Measurements from ENCODE around the gene TACC2.
"Not testable (repeated sequence)": the region's sequence is repeated elsewhere in the genome, so short reads cannot be mapped to it uniquely, and the experiment has no call there.

Gene TACC2

DNA sequence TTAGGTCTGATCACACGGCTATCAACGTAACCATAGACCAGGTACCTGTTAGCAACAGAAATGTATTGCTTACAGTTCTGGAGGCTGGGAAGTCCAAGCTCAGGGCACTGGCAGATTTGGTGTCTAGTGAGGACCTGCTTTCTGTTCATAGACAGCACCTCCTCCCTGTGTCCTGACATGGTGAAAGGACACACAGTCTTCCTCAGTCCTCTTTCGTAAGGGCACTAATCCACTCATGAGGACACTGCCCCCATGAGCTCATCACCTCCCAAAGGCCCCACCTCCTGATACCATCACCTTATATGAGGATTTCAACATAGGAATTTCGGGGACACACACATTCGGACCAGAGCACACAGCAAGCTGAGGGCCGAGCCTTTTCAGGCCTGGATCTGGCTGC lies 210.7 kb downstream of the TACC2 start:
- no peak for DNase-seq

GRCh38 chr10:122201401-122201800 lies 212.4 kb downstream of the TACC2 start:
- no peak for DNase-seq

GRCh38 chr10:122203180-122203579 lies 214.2 kb downstream of the TACC2 start:
- DNase-seq: not testable (repeated sequence)

GRCh38 chr10:122204691-122205489 lies 215.9 kb downstream of the TACC2 start:
- no peak for DNase-seq

DNA sequence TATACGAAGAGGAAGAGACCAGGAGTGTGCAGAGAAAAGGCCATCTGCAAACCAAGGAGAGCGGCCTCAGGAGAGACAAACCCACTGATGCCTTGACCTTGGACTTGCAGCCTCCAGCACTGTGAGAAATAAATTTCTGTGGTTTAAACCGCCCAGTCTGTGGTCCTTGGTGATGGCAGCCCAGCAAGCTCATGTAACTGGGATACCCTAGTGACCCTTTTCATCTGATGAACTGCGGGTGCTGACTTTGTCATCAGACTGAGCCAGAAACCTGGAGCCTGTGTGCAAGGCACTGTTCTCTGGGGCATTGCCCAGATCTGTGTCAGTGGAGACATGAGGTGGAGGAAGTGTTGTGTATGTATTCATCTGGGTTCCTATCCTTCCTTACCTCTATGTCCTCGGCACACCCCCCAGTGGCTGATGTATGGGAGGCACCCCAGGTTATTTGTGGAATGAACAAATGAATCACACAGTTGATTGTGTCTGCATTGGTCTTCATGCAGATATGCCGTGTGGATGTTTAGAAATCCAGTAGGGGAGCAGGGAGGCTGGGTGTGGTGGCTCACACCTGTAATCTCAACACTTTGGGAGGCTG lies 217.6 kb downstream of the TACC2 start:
- DNase-seq: no peak

GRCh38 chr10:122207163-122207562 lies 218.2 kb downstream of the TACC2 start:
- no peak for DNase-seq

DNA sequence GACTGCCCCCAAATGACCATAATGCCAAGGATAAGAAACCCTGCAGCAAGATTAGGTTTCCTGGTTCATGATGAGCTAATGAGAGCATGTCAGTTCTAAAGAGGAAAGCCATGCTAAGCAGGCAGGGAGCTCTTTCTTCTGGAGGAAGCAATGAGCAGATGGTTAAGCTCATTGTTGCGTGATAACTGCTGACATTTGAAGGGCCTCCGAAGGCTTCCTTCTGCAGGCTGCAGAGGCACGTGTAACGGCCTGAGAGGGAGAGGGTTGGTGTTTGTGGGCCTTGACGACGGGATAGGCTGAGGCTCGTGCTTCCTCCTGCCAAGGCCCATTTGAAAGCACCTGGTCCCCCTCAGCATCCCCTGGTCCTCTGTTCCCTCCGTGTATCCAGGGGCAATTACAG lies 218.6 kb downstream of the TACC2 start:
- DNase-seq: peak; percentile 63

GRCh38 chr10:122208571-122209430 lies 219.8 kb downstream of the TACC2 start:
- no peak for DNase-seq

DNA sequence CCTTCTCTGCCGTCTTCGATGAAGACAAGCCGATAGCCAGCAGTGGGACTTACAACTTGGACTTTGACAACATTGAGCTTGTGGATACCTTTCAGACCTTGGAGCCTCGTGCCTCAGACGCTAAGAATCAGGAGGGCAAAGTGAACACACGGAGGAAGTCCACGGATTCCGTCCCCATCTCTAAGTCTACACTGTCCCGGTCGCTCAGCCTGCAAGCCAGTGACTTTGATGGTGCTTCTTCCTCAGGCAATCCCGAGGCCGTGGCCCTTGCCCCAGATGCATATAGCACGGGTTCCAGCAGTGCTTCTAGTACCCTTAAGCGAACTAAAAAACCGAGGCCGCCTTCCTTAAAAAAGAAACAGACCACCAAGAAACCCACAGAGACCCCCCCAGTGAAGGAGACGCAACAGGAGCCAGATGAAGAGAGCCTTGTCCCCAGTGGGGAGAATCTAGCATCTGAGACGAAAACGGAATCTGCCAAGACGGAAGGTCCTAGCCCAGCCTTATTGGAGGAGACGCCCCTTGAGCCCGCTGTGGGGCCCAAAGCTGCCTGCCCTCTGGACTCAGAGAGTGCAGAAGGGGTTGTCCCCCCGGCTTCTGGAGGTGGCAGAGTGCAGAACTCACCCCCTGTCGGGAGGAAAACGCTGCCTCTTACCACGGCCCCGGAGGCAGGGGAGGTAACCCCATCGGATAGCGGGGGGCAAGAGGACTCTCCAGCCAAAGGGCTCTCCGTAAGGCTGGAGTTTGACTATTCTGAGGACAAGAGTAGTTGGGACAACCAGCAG lies 221.7 kb downstream of the TACC2 start:
- DNase-seq: no peak

DNA sequence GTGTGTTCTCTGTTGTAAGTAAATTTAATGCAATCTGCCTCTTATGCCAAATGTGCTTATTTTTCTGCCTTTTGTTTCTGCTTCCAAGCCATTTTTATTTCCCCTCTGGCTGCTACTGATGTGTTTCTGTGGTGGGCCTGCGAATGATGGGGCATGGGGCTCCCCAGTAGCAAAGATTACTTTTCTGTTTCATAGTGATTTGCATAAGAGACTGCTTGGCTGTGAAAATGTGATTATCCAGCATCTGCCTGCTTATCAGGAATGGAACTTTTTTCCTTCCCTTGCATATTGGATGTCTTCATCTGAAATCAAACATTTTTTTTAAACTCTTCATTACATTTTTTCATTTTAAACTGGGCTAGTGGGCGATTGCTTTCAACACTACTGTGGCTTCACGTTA lies 224.4 kb downstream of the TACC2 start:
- no peak for DNase-seq

DNA sequence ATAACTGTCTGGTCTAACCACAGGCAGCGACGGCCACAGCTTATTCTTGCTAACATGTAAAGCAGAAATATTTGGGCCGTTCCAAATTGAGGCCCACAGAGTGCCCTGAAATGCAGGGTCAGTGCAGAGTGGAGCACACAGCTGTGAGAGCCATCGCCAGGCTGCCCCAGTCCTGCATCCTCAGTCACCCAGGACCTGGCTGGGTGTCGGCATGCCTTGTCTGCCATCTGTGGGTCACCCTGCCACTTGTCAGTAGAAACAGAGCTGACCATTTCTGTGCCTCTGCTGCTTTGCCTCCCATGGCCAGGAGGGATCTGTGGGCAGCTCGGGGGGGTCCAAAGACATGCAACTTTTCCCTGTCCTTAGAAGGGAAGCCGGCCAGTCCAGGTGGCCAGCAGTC lies 224.8 kb downstream of the TACC2 start:
- DNase-seq: no peak

DNA sequence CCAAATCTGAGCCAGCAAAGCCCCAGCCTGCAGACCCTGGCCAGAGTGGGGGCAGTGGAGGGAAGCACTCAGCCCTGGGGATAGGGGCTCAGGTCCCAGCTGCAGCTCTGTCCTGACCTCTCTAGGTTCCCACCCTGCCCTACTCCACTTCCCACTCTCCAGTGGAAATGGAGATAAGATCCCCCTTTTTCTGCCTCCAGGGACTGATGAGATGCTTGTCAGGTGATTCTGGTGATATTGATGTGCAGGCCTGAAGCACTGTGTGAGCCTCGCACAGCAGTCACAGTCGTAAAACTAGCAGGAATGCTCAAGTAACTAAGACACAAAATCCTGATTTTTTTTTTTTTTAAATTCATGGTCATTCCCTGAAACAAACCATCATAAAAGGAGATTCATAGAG lies 227.1 kb downstream of the TACC2 start:
- no peak for DNase-seq

DNA sequence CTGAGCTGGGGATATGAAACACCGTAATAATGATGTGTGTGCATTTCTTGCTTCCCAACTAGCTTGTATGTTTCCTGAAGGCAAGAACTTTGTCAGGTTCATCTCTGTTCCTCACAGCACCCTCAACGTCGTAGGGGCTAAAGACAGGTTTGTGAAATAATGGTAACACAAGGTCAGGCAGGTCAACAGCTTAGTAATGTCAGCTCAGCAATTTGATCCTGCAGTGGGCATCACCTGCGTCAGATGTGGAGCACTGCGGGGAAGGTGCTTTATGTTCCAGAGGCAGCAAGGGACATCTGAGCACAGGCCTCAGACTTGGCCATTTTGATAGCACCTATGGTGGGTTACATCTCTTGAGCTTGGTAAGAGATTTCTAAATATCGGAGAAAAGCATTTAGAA lies 230.4 kb downstream of the TACC2 start:
- DNase-seq: no peak

- no peak for DNase-seq
Measured at GRCh38 chr10:122220736-122221135, 231.8 kb downstream of the TACC2 start.

GRCh38 chr10:122221958-122222357 lies 233.0 kb downstream of the TACC2 start:
- no peak for DNase-seq

DNA sequence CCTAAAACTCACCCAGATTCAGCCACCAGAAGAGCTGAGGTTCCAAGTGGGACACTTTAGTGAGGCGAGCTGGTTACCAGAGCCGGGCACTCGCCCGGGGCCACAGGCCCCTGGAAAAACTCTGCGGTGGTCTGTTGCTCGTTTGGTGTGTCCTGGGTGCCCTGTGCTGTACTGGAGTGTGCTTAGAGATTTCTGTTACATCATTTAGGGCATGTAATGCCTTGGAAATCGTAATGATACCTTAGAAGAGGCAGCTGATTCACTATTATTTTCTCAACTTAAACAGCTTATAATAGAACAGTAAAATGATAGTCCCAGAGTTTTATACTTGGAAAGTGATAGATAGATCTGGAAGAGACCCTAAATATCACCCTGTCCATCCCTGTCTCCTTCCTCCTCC lies 233.7 kb downstream of the TACC2 start:
- DNase-seq: no peak

GRCh38 chr10:122224159-122224558 lies 235.2 kb downstream of the TACC2 start:
- no peak for DNase-seq

DNA sequence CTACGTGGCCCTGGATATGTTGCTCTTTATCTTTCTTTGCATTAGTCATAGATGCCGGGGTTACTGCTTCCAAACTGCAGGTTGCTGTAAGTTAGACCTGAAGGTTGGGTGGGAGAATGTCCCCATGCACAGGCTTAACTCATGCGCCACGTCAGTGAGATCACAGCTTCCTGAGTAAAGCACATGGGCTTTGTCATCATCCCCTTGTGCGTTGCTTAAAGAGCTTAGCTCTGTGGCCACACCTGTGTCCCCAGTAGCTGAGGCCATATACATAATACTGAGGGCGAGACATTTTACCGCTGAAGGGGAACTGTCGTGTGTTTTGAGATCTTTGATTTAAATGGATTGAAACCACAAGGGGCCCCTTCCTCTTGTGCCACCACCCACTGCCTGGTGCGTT lies 236.4 kb downstream of the TACC2 start:
- DNase-seq: peak; percentile 11

DNA sequence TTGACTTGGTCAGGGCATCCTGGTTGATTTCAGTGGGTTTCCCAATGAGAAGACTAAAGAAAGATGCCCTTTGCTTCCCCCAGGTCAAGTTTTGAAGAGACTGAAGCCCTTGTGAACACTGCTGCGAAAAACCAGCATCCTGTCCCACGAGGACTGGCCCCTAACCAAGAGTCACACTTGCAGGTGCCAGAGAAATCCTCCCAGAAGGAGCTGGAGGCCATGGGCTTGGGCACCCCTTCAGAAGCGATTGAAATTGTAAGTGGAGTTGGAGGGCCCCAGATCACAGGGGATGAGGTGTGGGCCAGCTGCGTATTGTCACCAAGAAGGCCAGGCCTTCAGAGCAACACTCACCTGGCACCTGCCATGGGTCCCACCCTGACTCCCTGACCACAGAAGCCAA lies 238.8 kb downstream of the TACC2 start:
- DNase-seq: no peak

- DNase-seq: no peak
Measured at GRCh38 chr10:122229666-122230065, 240.7 kb downstream of the TACC2 start.

DNA sequence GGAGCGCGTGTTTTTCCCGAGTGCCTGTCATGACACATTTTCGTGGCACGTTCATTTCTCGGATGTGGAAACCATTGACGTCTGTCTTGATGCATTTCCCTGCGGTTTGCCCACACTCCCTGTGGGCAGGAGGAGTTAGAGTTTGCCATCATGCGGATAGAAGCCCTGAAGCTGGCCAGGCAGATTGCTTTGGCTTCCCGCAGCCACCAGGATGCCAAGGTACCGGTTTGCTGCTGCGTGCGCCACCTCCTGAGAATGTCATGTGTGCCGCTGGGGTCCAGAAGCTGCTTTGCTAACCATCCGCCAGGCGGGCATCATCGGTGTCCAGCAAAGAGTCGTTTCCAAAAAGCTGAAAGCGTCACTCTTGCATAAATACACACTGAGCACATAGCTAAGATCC lies 241.3 kb downstream of the TACC2 start:
- no peak for DNase-seq

GRCh38 chr10:122232769-122233168 lies 243.8 kb downstream of the TACC2 start:
- DNase-seq: no peak

- no peak for DNase-seq
Measured at GRCh38 chr10:122233857-122234348, 244.9 kb downstream of the TACC2 start.
